Hypothalamus (tissue), 51 donors: Measurements from ENCODE around the gene ZC3H4.
"Not testable (repeated sequence)": the region's sequence is repeated elsewhere in the genome, so short reads cannot be mapped to it uniquely, and the experiment has no call there.

Experiments
- DNase-seq, 51 donors: peaks; one replicate each; lab custom pipeline; 2025; lab: John Stamatoyannopoulos, UW

ZC3H4 gene

GRCh38 chr19:47063874-47064273 lies 49.7 kb downstream of the ZC3H4 start:
- DNase-seq, result peak in 3 of 51 donors; percentile 8 to 23 (median 12)

GRCh38 chr19:47058621-47059022 lies 55.0 kb downstream of the ZC3H4 start:
- DNase-seq, result no peak

DNA sequence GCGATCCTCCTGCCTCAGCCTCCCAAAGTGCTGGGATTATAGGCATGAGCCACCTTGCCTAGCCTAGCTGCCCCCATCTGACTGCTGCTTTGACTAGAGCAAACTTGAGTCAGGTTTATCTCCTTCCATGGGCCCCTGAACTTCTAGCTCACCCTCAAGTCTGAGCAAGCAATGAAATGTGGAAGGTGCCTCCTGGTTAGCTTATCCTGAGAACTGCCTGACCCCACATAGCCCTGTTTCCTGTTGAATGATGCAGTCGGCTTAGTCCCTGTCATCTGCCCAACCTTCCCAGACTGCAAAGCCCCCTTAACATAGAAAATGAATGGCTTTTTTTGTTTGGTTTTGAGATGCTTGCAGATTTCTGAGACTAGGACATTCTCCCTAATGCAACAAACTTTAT lies 56.2 kb downstream of the ZC3H4 start:
- no peak for DNase-seq

DNA sequence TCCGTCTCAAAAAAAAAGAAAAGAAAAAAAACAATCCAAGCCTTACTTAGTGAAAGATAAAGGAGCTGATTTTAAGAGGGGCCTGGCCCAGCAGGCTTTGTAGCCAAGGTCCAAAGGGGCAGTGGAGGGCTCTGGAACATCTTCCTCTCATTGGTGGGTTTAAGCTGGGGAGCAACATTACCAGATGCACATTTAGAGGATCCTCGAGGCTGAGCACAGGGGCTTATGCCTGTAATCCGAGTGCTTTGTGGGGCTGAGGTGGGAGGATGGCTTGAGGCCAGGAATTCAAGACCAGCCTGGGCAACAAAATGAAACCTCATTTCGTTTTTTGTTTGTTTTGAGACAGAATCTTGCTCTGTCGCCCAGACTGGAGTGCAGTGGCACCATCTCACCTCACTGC lies 57.2 kb downstream of the ZC3H4 start:
- DNase-seq, result no peak

DNA sequence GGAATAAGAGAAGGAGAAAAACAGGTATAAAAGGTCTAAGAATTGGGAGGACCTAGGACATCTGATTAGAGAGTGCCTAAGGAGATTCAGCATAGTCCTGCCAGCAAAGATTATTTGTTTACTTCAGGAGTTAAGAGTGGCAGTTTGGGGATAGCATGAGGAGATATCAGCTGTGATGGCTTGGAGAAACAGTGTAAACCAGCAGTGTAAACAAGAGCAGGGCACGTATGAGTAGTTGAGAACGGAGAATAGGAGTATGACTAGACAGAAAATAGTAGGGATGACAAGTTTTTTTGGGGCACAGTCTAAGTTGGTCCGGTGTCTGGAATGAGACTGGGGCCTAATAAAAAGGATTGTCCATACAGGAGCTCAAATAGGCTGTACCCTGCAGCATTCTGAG lies 63.0 kb downstream of the ZC3H4 start:
- DNase-seq, result not testable (repeated sequence)

GRCh38 chr19:47049307-47049700 lies 64.3 kb downstream of the ZC3H4 start:
- DNase-seq, result no peak

DNA sequence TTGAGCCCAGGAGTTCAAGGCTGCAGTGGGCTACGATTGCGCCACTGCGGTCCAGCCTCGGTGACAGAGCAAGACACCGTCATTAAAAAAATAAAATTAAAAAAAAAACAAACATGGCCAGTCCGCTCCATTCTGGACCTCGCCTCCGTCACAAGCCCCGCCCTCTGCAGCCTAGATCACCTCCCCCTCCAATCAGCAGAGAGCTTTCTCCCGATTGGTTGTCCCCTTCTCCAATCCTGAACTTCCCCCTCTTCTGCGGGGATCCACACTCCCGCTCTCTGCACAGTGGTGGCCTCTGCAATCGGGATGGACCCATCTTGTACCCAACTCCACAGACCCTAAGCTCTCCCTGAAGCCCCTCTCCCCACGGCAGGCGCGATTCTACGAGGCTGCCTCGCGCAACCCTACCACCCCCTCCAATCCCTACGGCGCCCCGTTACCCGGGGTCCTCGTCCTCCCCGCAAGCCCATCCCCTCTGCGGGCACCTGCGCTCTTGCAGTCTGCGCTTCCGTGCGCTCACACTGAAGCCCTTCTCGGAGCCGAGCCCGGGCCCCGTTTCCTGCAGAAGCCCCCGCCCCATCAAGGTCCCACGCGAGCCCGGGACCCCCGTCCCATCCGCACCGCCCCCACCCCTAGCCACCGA lies 65.7 kb downstream of the ZC3H4 start:
- peak in 50 of 51 donors; percentile 20 to 93 (median 76) for DNase-seq

GRCh38 chr19:47047272-47047762 lies 66.3 kb downstream of the ZC3H4 start:
- no peak for DNase-seq

DNA sequence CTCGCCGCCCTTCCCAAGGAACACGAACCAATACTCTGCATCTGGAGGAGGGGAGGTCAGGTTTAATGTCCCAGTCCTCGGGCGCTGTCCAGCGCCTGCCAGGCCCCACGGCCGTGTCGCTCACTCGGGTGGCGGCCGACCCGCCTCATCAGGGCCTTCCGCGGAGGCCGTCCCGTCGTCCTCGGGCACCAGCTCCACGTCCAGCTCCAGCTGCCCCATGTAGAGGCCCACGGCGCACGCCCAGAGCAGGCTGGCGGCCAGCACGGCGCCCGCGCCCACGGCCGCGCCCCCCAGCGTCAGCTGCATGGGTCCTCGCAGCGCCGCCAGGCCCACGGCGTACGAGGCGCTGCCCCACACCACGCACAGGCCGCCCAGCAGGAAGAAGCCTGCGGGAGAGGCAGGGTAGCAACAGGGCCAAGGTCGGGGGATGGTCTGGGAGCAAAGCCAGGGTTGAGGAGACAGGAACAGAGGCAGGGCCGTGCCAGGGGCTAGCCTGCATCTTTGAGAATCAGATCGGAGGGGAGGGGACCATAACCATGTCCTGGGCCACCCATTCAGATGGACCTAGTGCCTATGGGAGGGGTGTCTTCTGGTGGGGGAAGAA lies 67.6 kb downstream of the ZC3H4 start:
- no peak for DNase-seq

- no peak for DNase-seq
Measured at GRCh38 chr19:47044946-47045866, 68.4 kb downstream of the ZC3H4 start.

GRCh38 chr19:47040869-47041268 lies 72.7 kb downstream of the ZC3H4 start:
- no peak for DNase-seq

DNA sequence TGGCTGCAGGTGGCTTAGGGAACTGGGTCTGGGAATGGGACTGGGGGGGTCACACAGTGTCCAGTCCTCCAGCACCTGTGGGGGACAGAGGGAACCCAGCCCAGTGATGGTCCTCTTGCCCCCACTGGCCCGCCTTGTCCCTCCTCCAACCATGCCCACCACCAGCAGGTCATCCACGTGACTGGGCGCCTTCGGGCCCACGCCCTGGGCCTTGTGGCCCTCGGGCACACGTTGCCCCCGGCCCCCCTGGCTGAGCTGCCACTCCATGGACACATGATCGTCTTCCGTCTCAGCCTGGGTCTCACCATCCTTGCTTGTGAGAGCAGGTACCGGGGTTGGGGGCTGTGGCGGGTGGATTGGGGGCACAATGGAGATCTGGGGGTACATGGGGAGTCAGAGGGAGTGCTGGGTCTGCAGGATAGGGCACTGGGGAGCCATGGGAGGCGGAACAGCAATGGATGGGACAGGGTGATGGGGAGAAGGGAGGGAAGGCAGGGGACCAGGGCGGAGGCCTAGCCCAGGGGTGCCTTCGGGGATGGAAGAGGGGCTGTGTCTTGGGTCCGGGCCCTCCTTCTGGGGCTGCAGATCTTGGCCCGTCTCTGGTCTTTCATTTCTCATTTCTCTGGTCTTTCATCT lies 74.2 kb downstream of the ZC3H4 start:
- DNase-seq, result no peak

GRCh38 chr19:47037766-47038165 lies 75.8 kb downstream of the ZC3H4 start:
- DNase-seq, result no peak

DNA sequence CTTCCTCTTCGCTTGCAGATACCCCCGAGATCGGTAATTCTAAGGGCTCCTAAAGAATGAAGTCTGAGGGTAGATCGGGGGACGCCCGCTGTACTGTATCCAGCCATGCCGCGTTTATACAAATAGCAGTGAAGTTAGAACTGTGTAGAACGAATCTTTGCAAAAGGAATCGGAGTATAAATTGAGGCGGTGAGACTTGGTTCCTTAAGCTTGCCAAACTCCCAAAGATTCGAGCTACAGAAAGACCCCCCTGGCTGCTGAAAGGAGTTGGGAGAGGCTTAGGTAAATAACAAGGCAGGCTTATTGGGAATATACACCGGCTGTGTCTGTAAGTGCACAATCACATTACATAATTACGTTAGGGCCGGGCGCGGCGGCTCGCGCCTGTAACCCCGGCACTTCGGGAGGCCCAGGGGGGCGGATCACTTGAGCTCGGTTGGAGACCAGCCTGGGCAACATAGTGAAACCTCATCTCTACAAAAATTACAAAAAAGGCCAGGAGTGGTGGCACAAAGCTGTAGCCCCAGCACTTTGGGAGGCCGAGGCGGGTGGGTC lies 77.4 kb downstream of the ZC3H4 start:
- peak in 2 of 51 donors; percentile 10 to 43 for DNase-seq

DNA sequence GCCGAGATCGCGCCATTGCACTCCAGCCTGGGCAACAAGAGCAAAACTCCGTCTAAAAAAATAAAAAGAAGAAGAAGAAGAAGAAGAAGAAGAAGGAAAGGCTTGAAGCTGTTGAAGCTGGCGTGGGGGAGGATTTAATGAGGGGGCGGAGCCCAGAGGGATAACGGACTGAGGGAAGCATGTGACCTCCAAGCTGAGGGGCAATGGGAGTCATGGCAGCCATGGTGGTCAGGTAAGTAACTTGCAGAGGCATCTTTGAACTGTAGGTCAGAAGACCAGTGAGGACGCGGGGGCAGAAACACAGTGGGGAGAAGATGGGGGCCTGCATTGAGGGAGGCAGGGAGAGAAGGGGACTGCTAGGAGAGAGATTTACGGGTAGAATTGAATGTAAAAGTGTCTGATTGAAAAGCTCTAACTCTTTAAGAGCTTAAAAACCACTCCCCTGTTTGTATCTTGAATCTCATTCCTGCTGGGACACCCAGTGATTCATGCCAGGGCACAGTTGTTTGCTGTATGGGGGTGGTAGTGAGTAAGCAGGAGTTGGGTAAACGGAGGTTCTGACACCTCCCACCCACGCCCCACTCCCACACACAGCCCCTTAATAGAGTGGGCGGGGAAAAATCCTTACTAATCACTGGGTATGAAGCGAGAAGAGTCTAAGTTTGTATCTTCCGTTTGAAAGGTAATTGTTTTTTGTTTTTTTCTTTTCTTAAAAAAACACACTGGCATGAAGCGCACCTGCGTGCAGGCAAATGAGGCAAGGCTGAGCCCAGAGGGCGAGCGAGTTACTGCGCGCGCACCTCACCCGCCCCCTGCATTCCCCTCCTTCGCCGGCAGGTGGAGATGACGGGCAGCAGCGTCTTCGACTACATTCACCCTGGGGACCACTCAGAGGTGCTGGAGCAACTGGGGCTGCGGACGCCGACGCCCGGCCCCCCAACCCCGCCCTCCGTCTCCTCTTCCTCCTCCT lies 78.2 kb downstream of the ZC3H4 start:
- DNase-seq, result peak; percentile 19 to 90 (median 70)

DNA sequence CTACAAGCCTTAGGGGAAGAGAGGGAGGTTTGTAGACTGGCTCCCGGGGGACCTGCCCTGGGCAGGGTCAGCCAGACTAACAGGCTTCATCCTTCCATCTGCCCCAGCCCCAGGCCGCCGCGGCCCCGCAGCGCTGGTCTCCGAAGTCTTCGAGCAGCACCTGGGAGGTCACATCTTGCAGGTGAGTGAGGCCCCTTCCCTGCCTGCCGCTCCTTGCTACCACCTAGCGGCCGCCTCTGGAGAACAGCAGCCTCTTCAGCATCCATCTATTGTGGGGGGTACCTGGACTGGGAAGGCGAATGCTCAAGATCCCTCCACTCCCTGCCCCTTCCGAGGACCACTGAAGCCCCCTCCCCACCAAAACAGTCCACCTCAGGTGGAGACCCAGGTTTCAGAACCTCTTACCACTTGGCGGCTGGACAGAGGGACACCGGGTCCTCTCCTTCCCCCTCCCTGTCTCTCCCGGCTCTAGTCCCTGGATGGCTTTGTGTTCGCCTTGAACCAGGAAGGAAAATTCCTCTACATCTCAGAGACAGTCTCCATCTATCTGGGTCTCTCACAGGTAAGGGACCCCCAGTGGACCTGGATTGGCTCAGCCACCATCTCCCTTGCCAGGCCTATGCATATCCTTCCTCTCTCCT lies 81.3 kb downstream of the ZC3H4 start:
- peak in 29 of 51 donors; percentile 1 to 54 (median 17) for DNase-seq

- no peak for DNase-seq
Measured at GRCh38 chr19:47028195-47028601, 85.4 kb downstream of the ZC3H4 start.

DNA sequence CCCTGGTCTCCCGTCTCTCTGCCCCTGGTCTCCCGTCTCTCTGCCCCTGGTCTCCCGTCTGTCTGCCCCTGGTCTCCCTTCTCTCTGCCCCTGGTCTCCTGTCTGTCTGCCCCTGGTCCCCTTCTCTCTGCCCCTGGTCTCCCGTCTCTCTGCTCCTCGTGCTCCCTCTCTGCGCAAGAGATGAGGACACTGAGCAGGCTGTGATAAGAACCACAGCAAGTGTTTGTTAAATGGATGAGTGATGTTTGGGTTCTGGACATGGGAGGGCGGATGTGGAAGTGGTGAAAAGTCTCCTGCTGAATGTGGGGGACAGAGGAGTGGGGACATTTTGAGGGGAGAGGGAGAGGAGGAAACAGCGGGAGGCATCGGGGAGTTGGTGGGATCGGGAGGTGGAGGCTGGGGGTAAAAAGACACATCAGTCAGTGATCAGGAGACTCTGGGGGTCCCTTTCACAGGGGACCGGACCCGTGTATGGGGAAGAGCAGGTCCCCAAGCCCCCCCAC lies 85.9 kb downstream of the ZC3H4 start:
- DNase-seq, result no peak

DNA sequence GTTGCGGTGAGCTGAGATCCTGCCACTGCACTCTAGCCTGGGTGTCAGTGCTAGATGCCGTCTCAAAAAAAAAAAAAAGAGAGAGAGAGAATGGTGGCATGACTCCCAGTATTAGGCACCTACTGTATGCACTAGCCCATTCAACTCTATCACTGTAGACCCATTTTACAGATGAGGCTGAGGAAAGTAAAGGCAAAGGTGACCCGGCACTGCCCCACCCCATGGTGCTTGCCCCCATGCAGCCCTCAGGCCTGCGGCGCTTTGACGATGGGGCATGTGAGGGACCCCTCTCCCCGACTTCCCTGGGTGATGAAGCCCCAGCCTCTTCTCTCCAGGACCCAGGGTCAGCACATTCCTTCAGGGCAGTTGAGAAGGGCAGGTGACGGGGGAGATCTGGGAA lies 86.7 kb downstream of the ZC3H4 start:
- DNase-seq, result no peak
